Keratinocyte (primary cell): ENCODE results near the gene TAX1BP3. TPM values are rescaled to one million over a fixed set of nuclear protein-coding genes. Genes with fewer than 3 reads are reported as not detected.

Experiments used
- DNase-seq: peaks from one replicate; pipeline ENCODE4 v3.0.0-alpha.2; 2011; ENCODE audit warnings: low read depth, missing footprints, low spot score
- FAIRE-seq: peaks from 2 replicates; lab custom pipeline; 2011; peaks lifted over from hg19 to GRCh38; lab: Jason Lieb, UNC
- H2AFZ ChIP-seq: 2 replicates; pipeline ENCODE4 v1.6.0; 2012; ENCODE audit warnings: low read length, control low read depth, inconsistent platforms; ENCODE audit not compliant: control insufficient read depth
- H3K27ac ChIP-seq: 2 replicates; pipeline ENCODE4 v1.5.1; 2011; ENCODE audit warnings: low read length; ENCODE audit not compliant: control insufficient read depth, insufficient read depth
- H3K27me3 ChIP-seq: 3 replicates; pipeline ENCODE4 v1.6.0; 2011; ENCODE audit warnings: low read length; ENCODE audit not compliant: control insufficient read depth, insufficient read depth; ENCODE audit errors: extremely low read depth
- H3K36me3 ChIP-seq, 2 experiments: 2 replicates in 1 of 2; 3 replicates in 1 of 2; pipeline ENCODE4 v1.5.1; 2011; ENCODE audit warnings: low read length in 2 of 2, mild to moderate bottlenecking in 1 of 2; ENCODE audit not compliant: control insufficient read depth in 2 of 2, insufficient read depth in 2 of 2; ENCODE audit errors: extremely low read depth in 1 of 2
- H3K4me1 ChIP-seq: 3 replicates; pipeline ENCODE4 v1.5.1; 2011; ENCODE audit warnings: low read length; ENCODE audit not compliant: control insufficient read depth, insufficient read depth; ENCODE audit errors: extremely low read depth
- H3K4me2 ChIP-seq: 3 replicates; pipeline ENCODE4 v1.6.0; 2011; ENCODE audit warnings: low read depth, low read length; ENCODE audit not compliant: control insufficient read depth, insufficient read depth; ENCODE audit errors: extremely low read depth
- H3K4me3 ChIP-seq, 3 experiments: fragments of 200-600 bp in 1 of 3; sonication (generic) in 1 of 3; 2 replicates in 2 of 3; 3 replicates in 1 of 3; pipeline ENCODE4 v1.5.1; 2011 to 2016; ENCODE audit warnings: low read length in 3 of 3, mild to moderate bottlenecking in 3 of 3, control low read depth in 2 of 3, inconsistent platforms in 1 of 3, low read depth in 1 of 3, mixed read lengths in 1 of 3, mixed run types in 1 of 3, moderate library complexity in 1 of 3; ENCODE audit not compliant: control insufficient read depth in 2 of 3, insufficient read depth in 2 of 3; ENCODE audit errors: extremely low read depth in 1 of 3
- H3K79me2 ChIP-seq: 2 replicates; pipeline ENCODE4 v1.6.0; 2012; ENCODE audit warnings: low read length; ENCODE audit not compliant: control insufficient read depth, insufficient read depth
- H3K9ac ChIP-seq: 3 replicates; pipeline ENCODE4 v1.6.0; 2011; ENCODE audit warnings: low read length; ENCODE audit not compliant: control insufficient read depth, insufficient read depth; ENCODE audit errors: extremely low read depth
- H3K9me1 ChIP-seq: 3 replicates; pipeline ENCODE4 v1.6.0; 2011; ENCODE audit warnings: low read length; ENCODE audit not compliant: control insufficient read depth, insufficient read depth; ENCODE audit errors: extremely low read depth
- H3K9me3 ChIP-seq: 2 replicates; pipeline ENCODE4 v1.5.1; 2012; ENCODE audit warnings: low read depth, low read length; ENCODE audit not compliant: control insufficient read depth
- H4K20me1 ChIP-seq: 3 replicates; pipeline ENCODE4 v1.6.0; 2011; ENCODE audit warnings: low read length; ENCODE audit not compliant: control insufficient read depth, insufficient read depth; ENCODE audit errors: extremely low read depth
- CTCF ChIP-seq, 3 experiments: IDR thresholded peaks in 1 of 3; conservative IDR thresholded peaks in 1 of 3; optimal IDR thresholded peaks in 1 of 3; 2 replicates in 2 of 3; 3 replicates in 1 of 3; pipeline versions ENCODE3 to v1.5.1; 2011; ENCODE audit warnings: low read length in 3 of 3, mild to moderate bottlenecking in 3 of 3, moderate library complexity in 2 of 3, control low read depth in 1 of 3, inconsistent platforms in 1 of 3; ENCODE audit not compliant: insufficient read depth in 2 of 3; ENCODE audit errors: extremely low read depth in 1 of 3
- EZH2 ChIP-seq: IDR thresholded peaks from one replicate; pipeline ENCODE4 v1.6.1; 2012; ENCODE audit warnings: inconsistent platforms, mild to moderate bottlenecking, low read length, moderate library complexity
- dilution Hi-C: fragments of 300-500 bp; cut with MboI; formaldehyde crosslinking; loops from one replicate; pipeline ENCODE4 v1.7.0; 2020; ENCODE audit warnings: low sequenced_read_pairs; ENCODE audit not compliant: extremely low pct_ligation_motif_present
- polyA plus RNA-seq, 5 experiments: library from polyadenylated mRNA; depleted of rRNA in 3 of 5; stranded (reverse) in 3 of 5; stranded (forward) in 1 of 5; unstranded in 1 of 5; fragments of >200 nt; gene quantifications; 1 replicate in 1 of 5; 2 replicates in 3 of 5; 3 replicates in 1 of 5; pipeline versions ENCODE4 v1.2.1 to v1.2.3, GENCODE V29; 2011 to 2012; ENCODE audit warnings: missing spikeins in 2 of 5, low read depth in 1 of 5, low replicate concordance in 1 of 5

The TAX1BP3 gene
- polyA plus RNA-seq, 1 donor (not counting 4 experiments of a cell fraction or from before 2014, with no cell fraction given): 126 TPM

- peaks cover 22 to 30% of the 10 kb centered on the region in 2 experiments for H3K36me3 ChIP-seq
- peak overlapping the region; percentile 88 for H3K27ac ChIP-seq
- no peaks in the 10 kb centered on the region for H3K27me3 ChIP-seq
- peak overlapping the region; percentile 100 for H3K4me2 ChIP-seq
- no peaks in the 10 kb centered on the region for H3K9me3 ChIP-seq
- peaks cover 5% of the 10 kb centered on the region for H3K9me1 ChIP-seq
- dilution Hi-C loops: no loop called here
- peak overlapping the region; percentile 96 to 99 (median 98) for H3K4me3 ChIP-seq
- H3K79me2 ChIP-seq: peaks cover 50% of the 10 kb centered on the region
- DNase-seq (no peak), FAIRE-seq (peak; percentile 82)
- H2AFZ ChIP-seq: no peak overlapping the region
- H4K20me1 ChIP-seq: peaks cover 12% of the 10 kb centered on the region
- TF ChIP-seq CTCF (optimal IDR thresholded peaks at IDR 0.05 in 1 of 3, IDR thresholded peaks at IDR 0.05 in 1 of 3, conservative IDR thresholded peaks at IDR 0.05 in 1 of 3; ENCODE audit: extremely low read depth in 1 of 3, insufficient read depth in 2 of 3, low read length in 3 of 3) (no peak), EZH2 (no peak)
- H3K4me1 ChIP-seq: peaks cover 30% of the 10 kb centered on the region
- peak overlapping the region; percentile 41 for H3K9ac ChIP-seq
Measured at GRCh38 chr17:3666516-3666915, 1.9 kb downstream of the TAX1BP3 start.

GRCh38 chr17:3665834-3666233 lies 2.5 kb downstream of the TAX1BP3 start:
- no peaks in the 10 kb centered on the region for H3K27me3 ChIP-seq
- H3K4me1 ChIP-seq: peaks cover 30% of the 10 kb centered on the region
- no peak for TF ChIP-seq EZH2
- H3K9ac ChIP-seq: peak overlapping the region; percentile 16
- peaks cover 12% of the 10 kb centered on the region for H4K20me1 ChIP-seq
- peak overlapping the region; percentile 25 for H3K27ac ChIP-seq
- peak overlapping the region; percentile 100 for H3K4me2 ChIP-seq
- DNase-seq (no peak), FAIRE-seq (peak; percentile 9)
- no peak overlapping the region for H2AFZ ChIP-seq
- H3K4me3 ChIP-seq: peak overlapping the region; percentile 96 to 99 (median 98)
- H3K9me1 ChIP-seq: peaks cover 8% of the 10 kb centered on the region
- peaks cover 27 to 29% of the 10 kb centered on the region in 2 experiments for H3K36me3 ChIP-seq
- H3K9me3 ChIP-seq: no peaks in the 10 kb centered on the region
- H3K79me2 ChIP-seq: peaks cover 50% of the 10 kb centered on the region
- dilution Hi-C loops: no loop called here
